Measurements from ENCODE around the gene CALM1.

GRCh38 chr14:90400904-90401561 is 4.2 kb downstream of the CALM1 start:
- TF ChIP-seq, protein P1, sequence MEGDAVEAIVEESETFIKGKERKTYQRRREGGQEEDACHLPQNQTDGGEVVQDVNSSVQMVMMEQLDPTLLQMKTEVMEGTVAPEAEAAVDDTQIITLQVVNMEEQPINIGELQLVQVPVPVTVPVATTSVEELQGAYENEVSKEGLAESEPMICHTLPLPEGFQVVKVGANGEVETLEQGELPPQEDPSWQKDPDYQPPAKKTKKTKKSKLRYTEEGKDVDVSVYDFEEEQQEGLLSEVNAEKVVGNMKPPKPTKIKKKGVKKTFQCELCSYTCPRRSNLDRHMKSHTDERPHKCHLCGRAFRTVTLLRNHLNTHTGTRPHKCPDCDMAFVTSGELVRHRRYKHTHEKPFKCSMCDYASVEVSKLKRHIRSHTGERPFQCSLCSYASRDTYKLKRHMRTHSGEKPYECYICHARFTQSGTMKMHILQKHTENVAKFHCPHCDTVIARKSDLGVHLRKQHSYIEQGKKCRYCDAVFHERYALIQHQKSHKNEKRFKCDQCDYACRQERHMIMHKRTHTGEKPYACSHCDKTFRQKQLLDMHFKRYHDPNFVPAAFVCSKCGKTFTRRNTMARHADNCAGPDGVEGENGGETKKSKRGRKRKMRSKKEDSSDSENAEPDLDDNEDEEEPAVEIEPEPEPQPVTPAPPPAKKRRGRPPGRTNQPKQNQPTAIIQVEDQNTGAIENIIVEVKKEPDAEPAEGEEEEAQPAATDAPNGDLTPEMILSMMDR (IDR thresholded peaks at IDR 0.05) = no peak
- TF ChIP-seq POLR2A (IDR thresholded peaks at IDR 0.05) = no peak
